H9 (cell line): Measurements from ENCODE around the gene TYK2. TPM values are rescaled to one million over a fixed set of nuclear protein-coding genes. Genes with fewer than 3 reads are reported as not detected.

ENCODE experiments used
- DNase-seq: peaks from one replicate; pipeline ENCODE4 v3.0.0-alpha.2; 2017
- H2AFZ ChIP-seq: one replicate; pipeline ENCODE4 v1.6.1; 2013; ENCODE audit warnings: mild to moderate bottlenecking, low read length, control low read depth, moderate library complexity
- H2AK5ac ChIP-seq: 2 replicates; pipeline ENCODE4 v1.6.1; 2013; ENCODE audit warnings: low read length, control low read depth, mixed read lengths; ENCODE audit not compliant: insufficient read length
- H2BK120ac ChIP-seq: one replicate; pipeline ENCODE4 v1.6.1; 2013; ENCODE audit warnings: low read depth, mild to moderate bottlenecking, low read length, control low read depth, inconsistent platforms; ENCODE audit not compliant: poor library complexity, severe bottlenecking
- H2BK12ac ChIP-seq: 2 replicates; pipeline ENCODE4 v1.6.1; 2013; ENCODE audit warnings: low read length, control low read depth, mixed read lengths, low read depth; ENCODE audit not compliant: insufficient read length
- H2BK15ac ChIP-seq: 2 replicates; pipeline ENCODE4 v1.6.1; 2013; ENCODE audit warnings: low read depth, low read length, control low read depth
- H2BK20ac ChIP-seq: one replicate; pipeline ENCODE4 v1.6.1; 2013; ENCODE audit warnings: low read depth, mild to moderate bottlenecking, low read length, control low read depth, inconsistent platforms; ENCODE audit not compliant: poor library complexity, severe bottlenecking
- H2BK5ac ChIP-seq: 2 replicates; pipeline ENCODE4 v1.6.1; 2013; ENCODE audit warnings: low read length, control low read depth, mixed read lengths; ENCODE audit not compliant: insufficient read length
- H3K14ac ChIP-seq: 2 replicates; pipeline ENCODE4 v1.6.1; 2013; ENCODE audit warnings: low read length, control low read depth; ENCODE audit not compliant: insufficient read depth
- H3K18ac ChIP-seq: 2 replicates; pipeline ENCODE4 v1.6.1; 2013; ENCODE audit warnings: low read depth, mild to moderate bottlenecking, mixed read lengths, low read length, control low read depth; ENCODE audit not compliant: insufficient read length
- H3K23ac ChIP-seq: 2 replicates; pipeline ENCODE4 v1.6.1; 2013; ENCODE audit warnings: low read length, control low read depth, mixed read lengths, low read depth; ENCODE audit not compliant: insufficient read length
- H3K23me2 ChIP-seq: 2 replicates; pipeline ENCODE4 v1.6.1; 2013; ENCODE audit warnings: low read depth, mild to moderate bottlenecking, mixed read lengths, low read length, control low read depth; ENCODE audit not compliant: insufficient read length, poor library complexity, severe bottlenecking
- H3K27ac ChIP-seq: 2 replicates; pipeline ENCODE4 v1.5.1; 2013; ENCODE audit warnings: low read length, control low read depth, mixed read lengths, low read depth; ENCODE audit not compliant: insufficient read length
- H3K27me3 ChIP-seq: 2 replicates; pipeline ENCODE4 v1.6.1; 2013; ENCODE audit warnings: low read length, control low read depth, inconsistent platforms; ENCODE audit not compliant: insufficient read depth
- H3K4ac ChIP-seq: 2 replicates; pipeline ENCODE4 v1.6.1; 2013; ENCODE audit warnings: low read depth, mild to moderate bottlenecking, control low read depth, inconsistent platforms, low read length, moderate library complexity
- H3K4me1 ChIP-seq: 2 replicates; pipeline ENCODE4 v1.6.1; 2013; ENCODE audit warnings: low read length, control low read depth, inconsistent platforms; ENCODE audit not compliant: insufficient read depth
- H3K4me2 ChIP-seq: 2 replicates; pipeline ENCODE4 v1.6.1; 2013; ENCODE audit warnings: low read length, control low read depth, mixed read lengths; ENCODE audit not compliant: insufficient read length, insufficient read depth
- H3K56ac ChIP-seq: 2 replicates; pipeline ENCODE4 v1.6.1; 2013; ENCODE audit warnings: low read depth, mild to moderate bottlenecking, mixed read lengths, low read length, control low read depth; ENCODE audit not compliant: insufficient read length
- H3K79me1 ChIP-seq: 2 replicates; pipeline ENCODE4 v1.6.1; 2013; ENCODE audit warnings: low read depth, mild to moderate bottlenecking, moderate library complexity, low read length, control low read depth, inconsistent platforms; ENCODE audit not compliant: insufficient read depth, poor library complexity, severe bottlenecking
- H3K79me2 ChIP-seq: 2 replicates; pipeline ENCODE4 v1.6.1; 2013; ENCODE audit warnings: low read length, control low read depth, inconsistent platforms; ENCODE audit not compliant: insufficient read depth
- H3K9ac ChIP-seq: 2 replicates; pipeline ENCODE4 v1.6.1; 2013; ENCODE audit warnings: low read length, control low read depth, mixed read lengths; ENCODE audit not compliant: insufficient read length; ENCODE audit errors: extremely low read depth
- H3K9me3 ChIP-seq: one replicate; pipeline ENCODE4 v1.6.1; 2013; ENCODE audit warnings: low read depth, low read length, inconsistent platforms; ENCODE audit not compliant: control insufficient read depth
- H3T11ph ChIP-seq: one replicate; pipeline ENCODE4 v1.6.1; 2013; ENCODE audit warnings: mild to moderate bottlenecking, low read length, control low read depth, inconsistent platforms
- H4K20me1 ChIP-seq: one replicate; pipeline ENCODE4 v1.6.1; 2013; ENCODE audit not compliant: control insufficient read depth, insufficient read length, insufficient read depth
- H4K5ac ChIP-seq: 2 replicates; pipeline ENCODE4 v1.6.1; 2013; ENCODE audit warnings: low read depth, mild to moderate bottlenecking, mixed read lengths, low read length, control low read depth; ENCODE audit not compliant: insufficient read length
- H4K8ac ChIP-seq: replicated peaks from 2 replicates; pipeline ENCODE4 v1.6.1; 2013; ENCODE audit warnings: low read length, control low read depth, mixed read lengths, low read depth; ENCODE audit not compliant: insufficient read length
- H4K91ac ChIP-seq: 2 replicates; pipeline ENCODE4 v1.6.1; 2013; ENCODE audit warnings: low read depth, mild to moderate bottlenecking, moderate library complexity, mixed read lengths, low read length, control low read depth; ENCODE audit not compliant: insufficient read length
- H3K27ac Mint-ChIP-seq, 3 experiments: 2 replicates in 2 of 3; 3 replicates in 1 of 3; pipeline ENCODE4 v1.8.0; 2020 to 2021; ENCODE audit warnings: mixed read lengths in 3 of 3, mild to moderate bottlenecking in 1 of 3, moderate library complexity in 1 of 3
- H3K27me3 Mint-ChIP-seq: 2 replicates; pipeline ENCODE4 v1.8.0; 2021; ENCODE audit warnings: low read depth, mild to moderate bottlenecking, moderate library complexity, mixed read lengths
- H3K36me3 Mint-ChIP-seq, 3 experiments: 2 replicates in 2 of 3; 3 replicates in 1 of 3; pipeline ENCODE4 v1.8.0; 2020 to 2021; ENCODE audit warnings: low read depth in 3 of 3, mixed read lengths in 3 of 3; ENCODE audit not compliant: insufficient read depth in 1 of 3
- H3K4me1 Mint-ChIP-seq, 2 experiments: 2 replicates each; pipeline ENCODE4 v1.8.0; 2020; ENCODE audit warnings: mixed read lengths in 2 of 2
- H3K4me3 Mint-ChIP-seq, 2 experiments: 2 replicates in 1 of 2; 3 replicates in 1 of 2; pipeline ENCODE4 v1.8.0; 2020 to 2021; ENCODE audit warnings: mild to moderate bottlenecking in 2 of 2, mixed read lengths in 2 of 2, moderate library complexity in 1 of 2
- H3K9me3 Mint-ChIP-seq, 2 experiments: 2 replicates in 1 of 2; 3 replicates in 1 of 2; pipeline ENCODE4 v1.8.0; 2020; ENCODE audit warnings: mild to moderate bottlenecking in 2 of 2, mixed read lengths in 2 of 2, moderate library complexity in 1 of 2
- CTCF ChIP-seq: fragments of 200-600 bp; sonication (generic); conservative IDR thresholded peaks from 3 replicates; pipeline ENCODE4 v1.8.0; 2021; ENCODE audit warnings: antibody characterized with exemption, mild to moderate bottlenecking
- WGBS: extraction: QIAGEN DNeasy Blood & Tissue Kit; methylation state at CpG from one replicate; pipeline ENCODE4 v1.1.7; 2013; ENCODE audit warnings: missing lambda C conversion rate, low lambda C conversion rate, mixed read lengths; ENCODE audit not compliant: insufficient read length; ENCODE audit errors: extremely low coverage; 5-methylcytosine and 5-hydroxymethylcytosine counted together
- total RNA-seq: library from RNA; stranded (reverse); gene quantifications from 2 replicates; pipeline ENCODE4 v1.2.1, GENCODE V29; 2021

The TYK2 gene
- total RNA-seq, 1 experiment from 2014 or later: 61.4 TPM

GRCh38 chr19:10372690-10373089 lies 7.7 kb downstream of the TYK2 start:
- no peaks in the 10 kb centered on the region for H3K4me1 Mint-ChIP-seq
- no peak overlapping the region for H2BK20ac ChIP-seq
- no peak overlapping the region for H2BK120ac ChIP-seq
- H3K18ac ChIP-seq: no peak overlapping the region
- H3K27me3 Mint-ChIP-seq: no peaks in the 10 kb centered on the region
- H4K8ac ChIP-seq: no peak overlapping the region
- no peak overlapping the region for H2BK15ac ChIP-seq
- no peak overlapping the region for H4K5ac ChIP-seq
- no peak overlapping the region for H3K9ac ChIP-seq
- no peak overlapping the region for H3K4me3 Mint-ChIP-seq
- no peaks in the 10 kb centered on the region for H3K23me2 ChIP-seq
- H4K20me1 ChIP-seq: no peaks in the 10 kb centered on the region
- no peak overlapping the region for H2BK5ac ChIP-seq
- H2BK12ac ChIP-seq: no peak overlapping the region
- no peak overlapping the region for H3K14ac ChIP-seq
- no peak overlapping the region for H3K4me2 ChIP-seq
- no peaks in the 10 kb centered on the region for H3K4me1 ChIP-seq
- no peaks in the 10 kb centered on the region for H3K9me3 ChIP-seq
- H3K56ac ChIP-seq: no peak overlapping the region
- no peak for DNase-seq
- H3K79me2 ChIP-seq: no peaks in the 10 kb centered on the region
- no peak overlapping the region for H3K23ac ChIP-seq
- H4K91ac ChIP-seq: no peak overlapping the region
- no peak overlapping the region for H2AFZ ChIP-seq
- TF ChIP-seq CTCF: no peak
- no peaks in the 10 kb centered on the region for H3K9me3 Mint-ChIP-seq
- H3K27ac Mint-ChIP-seq: no peak overlapping the region
- peaks cover 21 to 36% (median 36%) of the 10 kb centered on the region in 3 experiments for H3K36me3 Mint-ChIP-seq
- no peaks in the 10 kb centered on the region for H3K79me1 ChIP-seq
- H3K4ac ChIP-seq: no peak overlapping the region
- H3T11ph ChIP-seq: no peak overlapping the region
- H3K27ac ChIP-seq: no peak overlapping the region
- H2AK5ac ChIP-seq: no peak overlapping the region
- WGBS: no CpG with 5 or more reads among the region's 3 CpGs
- no peaks in the 10 kb centered on the region for H3K27me3 ChIP-seq
